ENCODE results near the gene ABLIM2. TPM values are rescaled to one million over a fixed set of nuclear protein-coding genes. Genes with fewer than 3 reads are reported as not detected.

ABLIM2 gene
- total and polyA plus RNA-seq, 2 of the 8 experiments (the other 6 are each of a cell fraction or from before 2014, with no cell fraction given), result 2.8 to 3.0 TPM

- ChIA-PET POLR2A (ENCODE audit: partially characterized antibody) (no interaction called here), CTCF (ENCODE audit: partially characterized antibody) (interaction anchor here (0.8 to 1.9 kb wide), 4 partner anchors 14 to 303 kb away, joined by 3 to 5 read pairs (median 3); no protein-coding TSS in a partner anchor)
- Histone ChIP-seq H2AK5ac (ENCODE audit: low read depth, low read length) (peak overlapping the region; percentile 90; the same call in 1 of the 2 replicates), H4K91ac (replicated peaks; ENCODE audit: insufficient read length, low read length) (peak overlapping the region; percentile 34), H2BK120ac (replicated peaks; ENCODE audit: low read depth, low read length) (no peak overlapping the region), H3K4me1 (replicated peaks in 1 of 4; ENCODE audit: control insufficient read depth in 3 of 4, insufficient read depth in 4 of 4, low read length in 3 of 4) (peaks cover 0 to 1% (median 0%) of the 10 kb centered on the region in 4 experiments; a peak in 3 of 7 replicates), H3K36me3 (ENCODE audit: control insufficient read depth in 2 of 4, insufficient read depth in 4 of 4, low read length in 3 of 4) (no peaks in the 10 kb centered on the region; a peak in 1 of 8 replicates), H2BK15ac (ENCODE audit: low read length) (no peak overlapping the region), H3K4ac (replicated peaks; ENCODE audit: insufficient read length, low read depth, low read length) (no peak overlapping the region), H3K23me2 (ENCODE audit: low read depth, low read length) (no peaks in the 10 kb centered on the region), H3K14ac (ENCODE audit: insufficient read length) (no peak overlapping the region), H3K4me2 (ENCODE audit: insufficient read depth in 1 of 2, low read depth in 2 of 2, low read length in 2 of 2) (no peak overlapping the region), H3K27ac (ENCODE audit: low read depth, low read length) (no peak overlapping the region), H3K9ac (replicated peaks in 1 of 4; ENCODE audit: extremely low read depth in 1 of 4, low read depth in 3 of 4, low read length in 3 of 4) (no peak overlapping the region), H3K18ac (ENCODE audit: extremely low read depth, low read length) (no peak overlapping the region), H3K4me3 (ENCODE audit: extremely low read depth in 1 of 4, insufficient read depth in 2 of 4, low read depth in 3 of 4, low read length in 4 of 4) (no peak overlapping the region), H4K5ac (ENCODE audit: insufficient read length, low read depth, low read length) (no peak overlapping the region), H2BK5ac (ENCODE audit: low read depth, low read length) (peak overlapping the region; percentile 52; the same call in 1 of the 2 replicates), H3K56ac (replicated peaks; ENCODE audit: insufficient read length, low read depth, low read length) (no peak overlapping the region), H2BK12ac (ENCODE audit: low read depth, low read length) (no peak overlapping the region; the same call in 1 of the 2 replicates), H2BK20ac (ENCODE audit: low read length) (no peak overlapping the region), H4K8ac (ENCODE audit: extremely low read depth, insufficient read depth, low read length) (no peak overlapping the region; the same call in 1 of the 2 replicates), H3K23ac (ENCODE audit: insufficient read length) (no peak overlapping the region), H3K79me1 (ENCODE audit: low read depth, low read length) (no peaks in the 10 kb centered on the region), H3K79me2 (ENCODE audit: control insufficient read depth in 1 of 2, insufficient read depth in 2 of 2, low read length in 2 of 2) (no peaks in the 10 kb centered on the region), H4K20me1 (replicated peaks in 1 of 2; ENCODE audit: control insufficient read depth in 1 of 2, insufficient read depth in 2 of 2, low read length in 2 of 2) (no peaks in the 10 kb centered on the region), H2AFZ (ENCODE audit: low read length) (no peak overlapping the region), H3K27me3 (replicated peaks in 1 of 4; ENCODE audit: control insufficient read depth in 3 of 4, extremely low read depth in 1 of 4, insufficient read depth in 3 of 4, low read length in 3 of 4) (no peaks in the 10 kb centered on the region; a peak in 2 of 7 replicates), H3K9me3 (ENCODE audit: insufficient read depth in 2 of 2, low read depth in 1 of 2, low read length in 1 of 2) (no peaks in the 10 kb centered on the region)
- DNase-seq (ENCODE audit: low read depth in 1 of 2, low spot score in 2 of 2), result no peak
- 95% methylated on average over 24 of the region's 29 CpGs; no CpG with 5 or more reads in 1 of the 2 experiments for WGBS, 2 experiments (ENCODE audit: extremely low coverage in 1 of 2, insufficient coverage in 1 of 2, insufficient read length in 1 of 2, insufficient replicate concordance in 2 of 2, low coverage in 1 of 2, low lambda C conversion rate in 2 of 2, missing lambda C conversion rate in 1 of 2)
- FAIRE-seq, result no peak
- TF ChIP-seq SUZ12 (IDR thresholded peaks at IDR 0.05; ENCODE audit: low read length) (no peak), CEBPB (IDR thresholded peaks at IDR 0.05; ENCODE audit: low read depth, low read length) (no peak), EGR1 (IDR thresholded peaks at IDR 0.05; ENCODE audit: borderline replicate concordance, low read depth, low read length) (no peak), EZH2 (IDR thresholded peaks at IDR 0.05; ENCODE audit: low read depth, low read length, severe bottlenecking) (no peak), TEAD4 (IDR thresholded peaks at IDR 0.05; ENCODE audit: low read depth, low read length) (no peak), BACH1 (IDR thresholded peaks at IDR 0.05; ENCODE audit: low read length) (no peak), NRF1 (IDR thresholded peaks at IDR 0.05; ENCODE audit: low read depth, low read length) (no peak), TAF1 (IDR thresholded peaks at IDR 0.05; ENCODE audit: low read depth, low read length) (no peak), SRF (IDR thresholded peaks at IDR 0.05; ENCODE audit: low read depth, low read length) (no peak)
- TF ChIP-seq, protein P1, sequence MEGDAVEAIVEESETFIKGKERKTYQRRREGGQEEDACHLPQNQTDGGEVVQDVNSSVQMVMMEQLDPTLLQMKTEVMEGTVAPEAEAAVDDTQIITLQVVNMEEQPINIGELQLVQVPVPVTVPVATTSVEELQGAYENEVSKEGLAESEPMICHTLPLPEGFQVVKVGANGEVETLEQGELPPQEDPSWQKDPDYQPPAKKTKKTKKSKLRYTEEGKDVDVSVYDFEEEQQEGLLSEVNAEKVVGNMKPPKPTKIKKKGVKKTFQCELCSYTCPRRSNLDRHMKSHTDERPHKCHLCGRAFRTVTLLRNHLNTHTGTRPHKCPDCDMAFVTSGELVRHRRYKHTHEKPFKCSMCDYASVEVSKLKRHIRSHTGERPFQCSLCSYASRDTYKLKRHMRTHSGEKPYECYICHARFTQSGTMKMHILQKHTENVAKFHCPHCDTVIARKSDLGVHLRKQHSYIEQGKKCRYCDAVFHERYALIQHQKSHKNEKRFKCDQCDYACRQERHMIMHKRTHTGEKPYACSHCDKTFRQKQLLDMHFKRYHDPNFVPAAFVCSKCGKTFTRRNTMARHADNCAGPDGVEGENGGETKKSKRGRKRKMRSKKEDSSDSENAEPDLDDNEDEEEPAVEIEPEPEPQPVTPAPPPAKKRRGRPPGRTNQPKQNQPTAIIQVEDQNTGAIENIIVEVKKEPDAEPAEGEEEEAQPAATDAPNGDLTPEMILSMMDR (IDR thresholded peaks at IDR 0.05; ENCODE audit: control extremely low read depth in 1 of 3, insufficient read depth in 1 of 3, low read depth in 1 of 3, low read length in 3 of 3), result no peak
Measured at GRCh38 chr4:8022767-8023695, 135.6 kb downstream of the ABLIM2 start.

Data from H1 (cell line).